Neutrophil (primary cell): ENCODE results near the gene SEL1L.
A peak's percentile ranks its signal among the peaks of the same experiment; 100 is the strongest.
"Not testable (repeated sequence)": the region's sequence is repeated elsewhere in the genome, so short reads cannot be mapped to it uniquely, and the experiment has no call there.

Experiments
- H3K27ac ChIP-seq: fragments of 200-600 bp; sonication (generic); 2 replicates; pipeline ENCODE4 v1.5.1; 2016; ENCODE audit warnings: mild to moderate bottlenecking, moderate library complexity
- H3K27me3 ChIP-seq: fragments of 200-600 bp; sonication (generic); 2 replicates; pipeline ENCODE4 v1.6.0; 2016; ENCODE audit warnings: mild to moderate bottlenecking
- H3K36me3 ChIP-seq: fragments of 200-600 bp; sonication (generic); 2 replicates; pipeline ENCODE4 v1.5.1; 2017
- H3K4me1 ChIP-seq, 2 experiments: fragments of 200-600 bp in 1 of 2; sonication (generic) in 1 of 2; 1 replicate in 1 of 2; 2 replicates in 1 of 2; pipeline versions ENCODE4 v1.5.1 to v1.6.1; 2013 to 2016; ENCODE audit warnings: low read depth in 1 of 2, low read length in 1 of 2, mild to moderate bottlenecking in 1 of 2, moderate library complexity in 1 of 2; ENCODE audit not compliant: control insufficient read depth in 1 of 2, insufficient read depth in 1 of 2
- H3K4me3 ChIP-seq, 2 experiments: fragments of 200-600 bp in 1 of 2; sonication (generic) in 1 of 2; 1 replicate in 1 of 2; 2 replicates in 1 of 2; pipeline ENCODE4 v1.5.1; 2013 to 2016; ENCODE audit warnings: low read depth in 1 of 2, low read length in 1 of 2, mild to moderate bottlenecking in 1 of 2, moderate library complexity in 1 of 2
- H3K9me3 ChIP-seq: fragments of 200-600 bp; sonication (generic); 2 replicates; pipeline ENCODE4 v1.5.1; 2016
- CTCF ChIP-seq: fragments of 200-600 bp; sonication (generic); IDR thresholded peaks from 2 replicates; pipeline ENCODE4 v1.5.1; 2016; ENCODE audit warnings: antibody characterized with exemption

Gene SEL1L

DNA sequence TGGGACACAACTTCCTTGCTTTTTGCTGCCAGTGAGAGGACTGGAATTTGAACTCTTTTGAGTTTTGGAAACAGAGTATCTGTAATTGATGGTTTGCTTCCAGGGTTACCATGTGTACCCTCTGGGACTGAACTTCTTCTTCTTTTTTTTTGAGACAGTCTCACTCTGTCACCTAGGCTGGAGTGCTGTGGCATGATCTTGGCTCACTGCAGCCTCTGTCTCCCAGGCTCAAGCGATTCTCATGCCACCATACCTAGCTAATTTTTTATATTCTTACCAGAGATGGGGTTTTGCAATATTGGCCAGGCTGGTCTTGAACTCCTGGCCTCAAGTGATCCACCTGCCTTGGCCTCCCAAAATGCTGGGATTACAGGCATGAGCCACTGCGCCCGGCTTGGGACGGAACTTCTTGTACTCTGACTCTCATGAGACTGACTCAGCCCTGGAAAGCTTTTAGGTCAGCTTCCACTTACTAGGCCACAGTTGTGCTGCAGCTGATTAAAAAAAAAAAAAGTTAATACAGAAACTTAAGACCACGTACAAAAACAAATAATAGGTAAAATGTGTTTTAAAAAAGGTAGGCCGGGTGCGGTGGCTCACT lies 15.8 kb downstream of the SEL1L start:
- Histone ChIP-seq H3K4me1 (peaks cover 47% of the 10 kb centered on the region in 2 experiments), H3K9me3 (no peaks in the 10 kb centered on the region), H3K4me3 (no peak overlapping the region), H3K36me3 (peaks cover 29% of the 10 kb centered on the region), H3K27me3 (no peaks in the 10 kb centered on the region), H3K27ac (peak overlapping the region; percentile 87)
- TF ChIP-seq CTCF: no peak

GRCh38 chr14:81516986-81517797 lies 16.5 kb downstream of the SEL1L start:
- no peak for TF ChIP-seq CTCF
- Histone ChIP-seq H3K4me3 (no peak overlapping the region), H3K9me3 (no peaks in the 10 kb centered on the region), H3K27me3 (no peaks in the 10 kb centered on the region), H3K27ac (peak overlapping the region; percentile 87), H3K4me1 (peaks cover 54% of the 10 kb centered on the region in 2 experiments), H3K36me3 (peaks cover 22% of the 10 kb centered on the region)

DNA sequence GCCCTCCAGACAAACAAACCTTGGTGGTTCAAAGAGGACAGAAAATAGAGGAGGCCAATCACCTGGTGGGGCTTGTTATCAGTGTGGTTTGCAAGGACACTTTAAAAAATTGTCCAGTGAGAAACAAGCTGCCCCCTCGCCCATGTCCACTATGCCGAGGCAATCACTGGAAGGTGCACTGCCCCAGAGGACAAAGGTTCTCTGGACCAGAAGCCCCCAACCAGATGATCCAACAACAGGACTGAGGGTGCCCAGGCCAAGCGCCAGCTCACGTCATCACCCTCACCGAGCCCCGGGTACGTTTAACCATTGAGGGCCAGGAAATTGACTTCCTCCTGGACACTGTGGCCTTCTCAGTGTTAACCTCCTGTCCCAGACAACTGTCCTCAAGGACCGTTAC lies 17.7 kb downstream of the SEL1L start:
- not testable (repeated sequence) for H3K27me3 ChIP-seq, H3K27ac ChIP-seq, H3K9me3 ChIP-seq, H3K4me3 ChIP-seq
- Histone ChIP-seq H3K4me1 (peaks cover 59 to 61% of the 10 kb centered on the region in 2 experiments), H3K36me3 (peaks cover 21% of the 10 kb centered on the region)

DNA sequence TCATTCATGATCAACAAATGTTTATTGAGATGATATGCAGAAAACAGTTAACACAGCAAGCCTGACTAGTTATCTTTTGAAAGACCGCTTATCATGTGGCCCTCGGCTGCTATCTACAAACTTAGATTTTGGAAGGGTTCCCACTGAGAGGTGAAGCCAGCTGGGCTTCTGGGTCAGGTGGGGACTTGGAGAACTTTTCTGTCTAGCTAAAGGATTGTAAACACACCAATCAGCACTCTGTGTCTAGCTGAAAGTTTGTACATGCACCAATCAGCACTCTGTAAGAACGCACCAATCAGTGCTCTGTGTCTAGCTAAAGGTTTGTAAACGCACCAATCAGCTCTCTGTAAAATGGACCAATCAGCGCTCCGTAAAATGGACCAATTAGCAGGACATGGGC lies 20.8 kb downstream of the SEL1L start:
- H3K27me3 ChIP-seq, H3K4me3 ChIP-seq, H3K9me3 ChIP-seq: not testable (repeated sequence)
- Histone ChIP-seq H3K27ac (peak overlapping the region; percentile 82), H3K4me1 (peaks cover 50 to 53% of the 10 kb centered on the region in 2 experiments), H3K36me3 (peaks cover 21% of the 10 kb centered on the region)

GRCh38 chr14:81511111-81511904 lies 22.3 kb downstream of the SEL1L start:
- peak overlapping the region in 1 of 2 experiments; percentile 1 for H3K4me3 ChIP-seq
- H3K4me1 ChIP-seq: peaks cover 42 to 44% of the 10 kb centered on the region in 2 experiments
- H3K27ac ChIP-seq: peak overlapping the region; percentile 82
- H3K36me3 ChIP-seq: peaks cover 23% of the 10 kb centered on the region
- no peaks in the 10 kb centered on the region for H3K9me3 ChIP-seq
- no peak for TF ChIP-seq CTCF
- no peaks in the 10 kb centered on the region for H3K27me3 ChIP-seq

DNA sequence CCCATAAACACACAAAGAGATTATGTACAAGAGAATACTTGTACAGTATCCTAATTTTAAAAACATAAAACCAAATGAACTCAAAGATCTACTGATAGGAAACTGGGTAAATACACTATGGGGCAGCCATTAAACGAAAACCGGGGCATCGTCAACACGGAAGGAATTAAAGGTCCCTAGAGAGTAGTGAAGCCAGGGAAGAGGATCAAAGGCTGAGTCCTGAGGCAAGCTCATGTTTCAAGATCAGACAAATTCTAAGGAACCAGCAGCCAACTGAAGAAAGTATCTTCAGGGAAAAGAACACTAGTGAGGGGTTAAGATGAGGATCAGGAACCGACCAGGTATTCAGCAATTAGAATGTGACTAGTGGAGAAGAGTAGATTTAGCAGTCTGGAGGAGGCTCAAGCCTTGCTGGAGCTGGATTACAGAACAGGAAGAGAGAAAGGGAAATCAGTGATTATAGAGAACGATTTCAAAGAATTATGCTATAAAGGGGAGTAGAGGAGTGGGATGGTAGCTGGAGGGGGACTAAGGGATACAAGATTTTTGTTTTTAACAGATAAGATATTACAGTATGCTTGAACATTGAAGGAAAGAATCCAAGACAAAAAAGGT lies 23.7 kb downstream of the SEL1L start:
- Histone ChIP-seq H3K4me1 (peaks cover 42 to 44% of the 10 kb centered on the region in 2 experiments), H3K36me3 (peaks cover 29% of the 10 kb centered on the region), H3K9me3 (no peaks in the 10 kb centered on the region), H3K27ac (peak overlapping the region; percentile 53), H3K4me3 (no peak overlapping the region), H3K27me3 (no peaks in the 10 kb centered on the region)
- TF ChIP-seq CTCF: no peak
